ENCODE results near the gene EMP1.

DNA sequence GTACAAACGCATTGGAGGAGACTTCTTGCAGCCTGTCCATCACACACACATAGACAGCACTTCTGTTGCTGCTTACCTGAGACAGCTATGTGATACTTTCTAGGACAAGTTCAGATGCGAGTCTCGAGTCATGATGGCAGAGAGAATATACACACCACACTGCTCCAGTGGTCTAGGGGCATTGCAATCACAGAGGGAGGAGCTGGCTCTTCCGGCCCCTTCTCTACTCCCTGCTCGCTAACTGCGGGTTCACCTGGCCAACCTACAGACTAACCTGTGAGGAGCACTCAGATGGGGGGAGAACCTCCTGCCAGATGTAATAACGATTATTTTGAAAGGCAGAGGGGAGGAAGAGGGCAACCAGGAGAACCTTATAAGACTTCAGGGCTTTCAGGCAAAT, 30.7 kb downstream of the EMP1 start:
- TF ChIP-seq, protein P1, sequence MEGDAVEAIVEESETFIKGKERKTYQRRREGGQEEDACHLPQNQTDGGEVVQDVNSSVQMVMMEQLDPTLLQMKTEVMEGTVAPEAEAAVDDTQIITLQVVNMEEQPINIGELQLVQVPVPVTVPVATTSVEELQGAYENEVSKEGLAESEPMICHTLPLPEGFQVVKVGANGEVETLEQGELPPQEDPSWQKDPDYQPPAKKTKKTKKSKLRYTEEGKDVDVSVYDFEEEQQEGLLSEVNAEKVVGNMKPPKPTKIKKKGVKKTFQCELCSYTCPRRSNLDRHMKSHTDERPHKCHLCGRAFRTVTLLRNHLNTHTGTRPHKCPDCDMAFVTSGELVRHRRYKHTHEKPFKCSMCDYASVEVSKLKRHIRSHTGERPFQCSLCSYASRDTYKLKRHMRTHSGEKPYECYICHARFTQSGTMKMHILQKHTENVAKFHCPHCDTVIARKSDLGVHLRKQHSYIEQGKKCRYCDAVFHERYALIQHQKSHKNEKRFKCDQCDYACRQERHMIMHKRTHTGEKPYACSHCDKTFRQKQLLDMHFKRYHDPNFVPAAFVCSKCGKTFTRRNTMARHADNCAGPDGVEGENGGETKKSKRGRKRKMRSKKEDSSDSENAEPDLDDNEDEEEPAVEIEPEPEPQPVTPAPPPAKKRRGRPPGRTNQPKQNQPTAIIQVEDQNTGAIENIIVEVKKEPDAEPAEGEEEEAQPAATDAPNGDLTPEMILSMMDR (IDR thresholded peaks at IDR 0.05; ENCODE audit: low read length): no peak
- no peak for TF ChIP-seq EZH2 (IDR thresholded peaks at IDR 0.05; ENCODE audit: borderline replicate concordance, low read length)
